Neutrophil (primary cell): ENCODE measurements around the gene IGFBP1.

Source experiments
- H3K27ac ChIP-seq: fragments of 200-600 bp; sonication (generic); 2 replicates; pipeline ENCODE4 v1.5.1; 2016; ENCODE audit warnings: mild to moderate bottlenecking, moderate library complexity
- H3K27me3 ChIP-seq: fragments of 200-600 bp; sonication (generic); 2 replicates; pipeline ENCODE4 v1.6.0; 2016; ENCODE audit warnings: mild to moderate bottlenecking
- H3K36me3 ChIP-seq: fragments of 200-600 bp; sonication (generic); 2 replicates; pipeline ENCODE4 v1.5.1; 2017
- H3K4me1 ChIP-seq, 2 experiments: fragments of 200-600 bp in 1 of 2; sonication (generic) in 1 of 2; 1 replicate in 1 of 2; 2 replicates in 1 of 2; pipeline versions ENCODE4 v1.5.1 to v1.6.1; 2013 to 2016; ENCODE audit warnings: low read depth in 1 of 2, low read length in 1 of 2, mild to moderate bottlenecking in 1 of 2, moderate library complexity in 1 of 2; ENCODE audit not compliant: control insufficient read depth in 1 of 2, insufficient read depth in 1 of 2
- H3K4me3 ChIP-seq, 2 experiments: fragments of 200-600 bp in 1 of 2; sonication (generic) in 1 of 2; 1 replicate in 1 of 2; 2 replicates in 1 of 2; pipeline ENCODE4 v1.5.1; 2013 to 2016; ENCODE audit warnings: low read depth in 1 of 2, low read length in 1 of 2, mild to moderate bottlenecking in 1 of 2, moderate library complexity in 1 of 2
- H3K9me3 ChIP-seq: fragments of 200-600 bp; sonication (generic); 2 replicates; pipeline ENCODE4 v1.5.1; 2016
- CTCF ChIP-seq: fragments of 200-600 bp; sonication (generic); IDR thresholded peaks from 2 replicates; pipeline ENCODE4 v1.5.1; 2016; ENCODE audit warnings: antibody characterized with exemption

IGFBP1 gene

GRCh38 chr7:45863715-45864114, 24.6 kb upstream of the IGFBP1 start:
- no peak for TF ChIP-seq CTCF
- no peaks in the 10 kb centered on the region for H3K4me1 ChIP-seq
- no peak overlapping the region for H3K27ac ChIP-seq
- H3K9me3 ChIP-seq: no peaks in the 10 kb centered on the region
- H3K36me3 ChIP-seq: no peaks in the 10 kb centered on the region
- peaks cover 6% of the 10 kb centered on the region for H3K27me3 ChIP-seq
- H3K4me3 ChIP-seq: no peak overlapping the region

GRCh38 chr7:45865594-45866410, 22.5 kb upstream of the IGFBP1 start:
- Histone ChIP-seq H3K4me3 (no peak overlapping the region), H3K27me3 (no peaks in the 10 kb centered on the region), H3K4me1 (no peaks in the 10 kb centered on the region), H3K9me3 (no peaks in the 10 kb centered on the region), H3K27ac (no peak overlapping the region), H3K36me3 (no peaks in the 10 kb centered on the region)
- no peak for TF ChIP-seq CTCF

GRCh38 chr7:45867471-45867870, 20.8 kb upstream of the IGFBP1 start:
- no peak overlapping the region for H3K27ac ChIP-seq
- H3K27me3 ChIP-seq: no peaks in the 10 kb centered on the region

DNA sequence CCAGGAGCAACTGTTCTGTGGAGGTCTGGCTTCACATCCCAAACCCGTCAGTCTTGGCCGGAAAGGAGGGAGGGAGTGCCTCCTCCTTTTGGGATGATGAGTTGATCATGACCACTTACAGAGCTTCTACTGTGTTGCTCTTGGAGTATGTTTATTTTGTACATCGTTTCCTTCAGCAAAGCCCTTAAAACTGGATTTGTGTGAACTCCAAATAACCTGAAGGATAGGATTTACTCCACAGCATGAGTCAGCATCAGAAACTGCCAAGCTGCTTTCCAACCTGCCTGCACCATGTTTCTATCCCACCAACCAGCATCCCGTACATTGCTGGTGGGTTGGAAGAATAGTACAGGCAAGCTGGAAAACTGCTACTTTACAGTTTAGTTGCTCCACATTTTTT, 18.9 kb upstream of the IGFBP1 start:
- H3K4me3 ChIP-seq: no peak overlapping the region
- no peaks in the 10 kb centered on the region for H3K27me3 ChIP-seq
- H3K4me1 ChIP-seq: no peaks in the 10 kb centered on the region
- no peaks in the 10 kb centered on the region for H3K9me3 ChIP-seq
- no peak for TF ChIP-seq CTCF
- no peak overlapping the region for H3K27ac ChIP-seq
- H3K36me3 ChIP-seq: no peaks in the 10 kb centered on the region

More at GRCh38 chr7:45867471-45867870, 20.8 kb upstream of the IGFBP1 start:
- H3K4me3 ChIP-seq: no peak overlapping the region
- TF ChIP-seq CTCF: no peak
- no peaks in the 10 kb centered on the region for H3K9me3 ChIP-seq
- H3K36me3 ChIP-seq: no peaks in the 10 kb centered on the region
- no peaks in the 10 kb centered on the region for H3K4me1 ChIP-seq

DNA sequence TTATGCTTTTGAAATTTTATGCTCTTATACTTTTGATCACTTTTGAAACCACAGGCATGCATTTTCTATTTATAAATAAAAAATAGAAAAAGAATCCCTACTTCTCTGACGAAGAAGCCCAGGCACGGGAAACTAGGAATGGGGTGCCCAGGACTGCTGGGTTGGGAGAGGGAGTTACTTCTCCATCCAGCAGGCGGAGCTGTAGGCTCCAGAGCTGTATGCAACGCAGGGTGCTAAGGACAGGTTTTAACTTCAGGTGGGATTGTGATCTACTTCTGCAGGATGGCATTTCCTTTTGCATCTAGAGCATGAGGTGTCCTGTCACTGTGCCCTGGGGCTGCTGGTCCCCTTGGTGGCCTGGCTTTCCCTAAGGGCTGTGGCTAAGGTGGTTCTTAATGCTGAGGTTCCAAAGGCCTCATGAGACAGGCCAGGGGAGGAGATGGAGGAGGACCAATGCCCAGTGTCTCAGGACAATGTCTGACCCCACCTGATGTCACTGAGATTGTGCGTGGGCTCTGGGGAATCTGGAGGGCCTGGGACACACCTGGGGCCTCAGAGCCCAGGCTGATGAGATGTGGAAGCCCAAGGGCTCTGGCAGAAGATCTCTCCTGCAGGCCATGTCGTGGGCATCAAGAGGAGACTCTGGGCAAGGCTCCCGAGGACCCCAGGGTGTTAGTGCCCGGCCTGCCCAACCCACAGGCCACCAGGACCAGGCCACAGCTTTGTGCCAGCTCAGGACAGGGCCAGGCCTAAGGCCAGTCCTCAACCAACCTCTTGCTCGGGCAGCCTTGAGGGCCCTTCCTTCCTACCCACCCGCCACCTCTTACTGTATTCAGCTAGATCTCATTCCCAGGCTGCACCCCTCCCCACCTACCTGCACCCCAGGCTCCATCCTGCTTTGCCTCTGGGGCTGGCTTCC, 15.9 kb upstream of the IGFBP1 start:
- Histone ChIP-seq H3K4me3 (no peak overlapping the region), H3K9me3 (no peaks in the 10 kb centered on the region), H3K36me3 (no peaks in the 10 kb centered on the region), H3K27me3 (no peaks in the 10 kb centered on the region), H3K4me1 (no peaks in the 10 kb centered on the region), H3K27ac (no peak overlapping the region)
- no peak for TF ChIP-seq CTCF
